BLaER1 (cell line): ENCODE measurements around the gene ADGB.
"Not testable (repeated sequence)": the region's sequence is repeated elsewhere in the genome, so short reads cannot be mapped to it uniquely, and the experiment has no call there.

Source experiments
- H3K27ac ChIP-seq: shearing (Covaris generic); formaldehyde crosslinking; 2 replicates; pipeline ENCODE4 v1.8.1; 2022
- H3K27me3 ChIP-seq: shearing (Covaris generic); formaldehyde crosslinking; 2 replicates; pipeline ENCODE4 v1.8.1; 2022
- H3K36me3 ChIP-seq: shearing (Covaris generic); formaldehyde crosslinking; 2 replicates; pipeline ENCODE4 v1.8.1; 2022
- H3K4me1 ChIP-seq: shearing (Covaris generic); formaldehyde crosslinking; 2 replicates; pipeline ENCODE4 v1.8.1; 2022
- H3K4me2 ChIP-seq: shearing (Covaris generic); formaldehyde crosslinking; 2 replicates; pipeline ENCODE4 v1.8.1; 2022
- H3K4me3 ChIP-seq: shearing (Covaris generic); formaldehyde crosslinking; 2 replicates; pipeline ENCODE4 v1.8.1; 2022
- H3K9ac ChIP-seq: shearing (Covaris generic); formaldehyde crosslinking; 2 replicates; pipeline ENCODE4 v1.8.1; 2022
- H3K9me3 ChIP-seq: shearing (Covaris generic); formaldehyde crosslinking; 2 replicates; pipeline ENCODE4 v1.8.1; 2022
- H4K20me1 ChIP-seq: shearing (Covaris generic); formaldehyde crosslinking; 2 replicates; pipeline ENCODE4 v1.8.1; 2022
- Cebpa-rat ChIP-seq: shearing (Covaris generic); IDR thresholded peaks from 2 replicates; pipeline ENCODE4 v1.8.1; 2022

ADGB gene

GRCh38 chr6:146805546-146806325, 207.0 kb downstream of the ADGB start:
- no peaks in the 10 kb centered on the region for H3K36me3 ChIP-seq
- H3K4me2 ChIP-seq = no peak overlapping the region
- H3K4me1 ChIP-seq = no peaks in the 10 kb centered on the region
- no peak overlapping the region for H3K4me3 ChIP-seq
- H4K20me1 ChIP-seq = no peaks in the 10 kb centered on the region
- H3K27me3 ChIP-seq = no peaks in the 10 kb centered on the region
- no peaks in the 10 kb centered on the region for H3K9me3 ChIP-seq
- TF ChIP-seq Cebpa-rat = no peak
- H3K27ac ChIP-seq = no peak overlapping the region
- H3K9ac ChIP-seq = no peak overlapping the region

GRCh38 chr6:146809014-146809413, 210.2 kb downstream of the ADGB start:
- not testable (repeated sequence) for H3K27me3 ChIP-seq, H3K27ac ChIP-seq, H3K9ac ChIP-seq, H3K36me3 ChIP-seq, H3K9me3 ChIP-seq, H3K4me1 ChIP-seq, H4K20me1 ChIP-seq, H3K4me2 ChIP-seq, H3K4me3 ChIP-seq

DNA sequence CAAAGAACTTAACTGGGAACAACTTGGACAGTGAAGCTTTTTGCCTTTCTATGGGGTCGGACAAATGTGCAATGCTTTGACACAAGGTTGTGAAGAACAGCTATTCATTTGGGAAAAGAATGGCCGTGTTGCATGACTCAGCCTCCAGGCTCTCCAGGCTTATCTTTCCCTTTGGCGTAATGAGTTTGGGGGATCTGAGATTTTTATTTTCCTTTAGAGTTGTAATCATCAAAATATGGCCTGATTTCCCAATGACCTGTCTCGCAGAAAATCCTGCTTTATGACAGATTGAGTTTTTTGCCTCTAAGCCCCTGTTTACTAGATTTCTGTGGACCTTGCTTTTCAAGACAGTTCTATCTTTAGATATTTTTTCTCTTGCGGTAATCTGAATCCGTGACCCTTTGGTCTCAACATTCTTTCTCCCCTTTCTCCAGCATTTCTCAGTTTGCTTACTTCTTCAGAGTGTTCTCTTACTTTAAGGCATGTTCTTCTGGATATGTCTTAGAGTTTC, 214.1 kb downstream of the ADGB start:
- H3K27ac ChIP-seq, H3K4me3 ChIP-seq, H3K36me3 ChIP-seq, H3K4me2 ChIP-seq, H3K9me3 ChIP-seq, H4K20me1 ChIP-seq, H3K27me3 ChIP-seq, H3K9ac ChIP-seq, H3K4me1 ChIP-seq: not testable (repeated sequence)

DNA sequence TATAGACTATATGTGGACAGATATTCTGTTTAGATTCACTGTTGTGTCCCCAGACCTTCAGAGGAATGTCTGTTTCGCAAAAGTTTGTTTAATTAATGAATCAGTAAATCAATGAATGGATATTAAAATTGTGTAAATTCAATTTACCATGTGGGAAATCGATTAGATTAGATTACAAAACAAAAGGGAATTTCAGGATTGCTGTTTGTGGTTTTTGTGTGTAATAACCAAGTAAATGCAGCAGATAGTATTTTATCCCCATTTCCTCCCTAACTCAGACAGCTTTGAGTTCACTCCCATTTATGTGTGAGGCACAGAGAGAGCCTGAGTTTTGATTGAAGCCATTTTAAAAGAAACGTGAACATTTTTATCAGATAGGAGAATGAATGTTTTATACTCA, 214.8 kb downstream of the ADGB start:
- no peak for TF ChIP-seq Cebpa-rat
- no peak overlapping the region for H3K27ac ChIP-seq

GRCh38 chr6:146814148-146814750, 215.5 kb downstream of the ADGB start:
- Histone ChIP-seq H3K4me2 (no peak overlapping the region), H3K36me3 (no peaks in the 10 kb centered on the region), H4K20me1 (no peaks in the 10 kb centered on the region), H3K27ac (no peak overlapping the region), H3K4me3 (no peak overlapping the region), H3K4me1 (no peaks in the 10 kb centered on the region), H3K9ac (no peak overlapping the region), H3K9me3 (no peaks in the 10 kb centered on the region), H3K27me3 (no peaks in the 10 kb centered on the region)
- no peak for TF ChIP-seq Cebpa-rat

More for the DNA sequence above, 214.8 kb downstream of the ADGB start:
- Histone ChIP-seq H3K4me3 (no peak overlapping the region), H3K9ac (no peak overlapping the region), H3K4me1 (no peaks in the 10 kb centered on the region), H4K20me1 (no peaks in the 10 kb centered on the region), H3K4me2 (no peak overlapping the region), H3K9me3 (no peaks in the 10 kb centered on the region), H3K36me3 (no peaks in the 10 kb centered on the region), H3K27me3 (no peaks in the 10 kb centered on the region)

GRCh38 chr6:146815511-146816462, 217.0 kb downstream of the ADGB start:
- not testable (repeated sequence) for H4K20me1 ChIP-seq, H3K9me3 ChIP-seq, H3K36me3 ChIP-seq, H3K27ac ChIP-seq, H3K4me1 ChIP-seq, H3K4me3 ChIP-seq, H3K9ac ChIP-seq, H3K27me3 ChIP-seq, H3K4me2 ChIP-seq

DNA sequence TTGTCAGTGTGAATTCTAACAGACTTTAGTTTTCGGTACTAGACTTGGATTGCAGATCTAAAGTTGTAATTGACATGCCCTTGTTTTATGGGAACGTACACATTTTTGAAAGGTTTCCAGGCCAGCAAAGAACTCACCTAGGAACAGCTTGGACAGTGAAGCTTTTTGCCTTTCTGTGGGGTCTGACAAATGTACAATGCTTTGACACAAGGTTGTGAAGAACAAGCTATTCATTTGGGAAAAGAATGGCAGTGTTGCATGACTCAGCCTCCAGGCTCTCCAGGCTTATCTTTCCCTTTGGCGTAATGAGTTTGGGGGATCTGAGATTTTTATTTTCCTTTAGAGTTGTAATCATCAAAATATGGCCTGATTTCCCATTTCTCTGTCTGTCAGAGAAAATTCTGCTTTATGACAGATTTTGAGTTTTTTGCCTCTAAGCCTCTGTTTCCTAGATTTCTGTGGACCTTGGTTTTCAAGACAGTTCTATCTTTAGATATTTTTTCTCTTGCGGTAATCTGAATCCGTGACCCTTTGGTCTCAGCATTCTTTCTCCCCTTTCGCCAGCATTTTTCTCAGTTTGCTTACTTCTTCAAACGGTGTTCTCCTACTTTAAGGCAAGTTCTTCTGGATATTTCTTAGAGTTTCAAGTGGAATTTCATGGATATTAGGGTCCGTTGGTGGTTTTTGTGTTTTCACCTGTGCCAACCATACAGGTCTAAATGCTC, 221.0 kb downstream of the ADGB start:
- H4K20me1 ChIP-seq = no peaks in the 10 kb centered on the region

DNA sequence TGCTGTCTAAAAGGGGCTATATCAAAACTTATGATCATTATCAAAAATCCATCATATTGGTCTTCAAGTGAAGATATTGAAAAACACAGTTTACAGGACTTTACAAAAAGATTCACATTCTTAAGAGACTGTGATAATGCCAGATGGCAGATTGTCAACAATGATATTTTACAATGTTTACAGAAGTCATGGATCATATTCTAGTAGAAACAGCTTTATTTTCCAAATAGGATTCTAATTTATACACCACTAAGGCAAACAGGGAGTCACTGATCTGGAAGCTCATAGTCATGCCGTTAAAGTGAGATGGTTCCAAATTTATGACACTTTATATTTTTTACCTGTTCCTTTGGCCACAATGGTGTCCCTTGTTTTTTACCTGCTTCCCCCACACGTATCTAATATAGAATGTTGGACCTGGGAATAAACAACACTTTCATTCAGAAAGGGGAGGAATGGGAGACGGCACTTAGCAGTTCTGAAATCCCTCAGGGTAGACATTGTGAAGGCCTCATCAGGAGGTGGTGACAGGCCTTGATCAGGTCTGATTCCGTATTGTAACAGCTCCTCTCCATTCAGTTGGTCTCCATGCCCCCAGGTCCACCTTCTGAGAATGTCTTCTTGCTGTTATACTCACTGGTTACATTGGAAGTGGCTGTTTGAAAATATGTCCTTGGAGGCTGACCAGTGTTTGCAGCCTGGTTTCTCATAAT, 228.6 kb downstream of the ADGB start:
- Histone ChIP-seq H3K4me3 (no peak overlapping the region), H3K9me3 (no peaks in the 10 kb centered on the region), H3K27me3 (no peaks in the 10 kb centered on the region), H3K4me2 (no peak overlapping the region), H3K4me1 (no peaks in the 10 kb centered on the region), H3K9ac (no peak overlapping the region), H4K20me1 (no peaks in the 10 kb centered on the region), H3K27ac (no peak overlapping the region), H3K36me3 (no peaks in the 10 kb centered on the region)
- TF ChIP-seq Cebpa-rat = no peak

More for the DNA sequence above, 221.0 kb downstream of the ADGB start:
- no peaks in the 10 kb centered on the region for H3K36me3 ChIP-seq
- H3K27ac ChIP-seq = no peak overlapping the region
- no peaks in the 10 kb centered on the region for H3K9me3 ChIP-seq
- no peaks in the 10 kb centered on the region for H3K27me3 ChIP-seq
- TF ChIP-seq Cebpa-rat = no peak
- no peaks in the 10 kb centered on the region for H3K4me1 ChIP-seq
- no peak overlapping the region for H3K4me3 ChIP-seq
- no peak overlapping the region for H3K9ac ChIP-seq
- H3K4me2 ChIP-seq = no peak overlapping the region
